Measurements from ENCODE around the gene LRRC66.

GRCh38 chr4:52049266-52049665, 29.1 kb upstream of the LRRC66 start:
- TF ChIP-seq CTCF (IDR thresholded peaks at IDR 0.05) (no peak), POLR2AphosphoS5 (IDR thresholded peaks at IDR 0.05; ENCODE audit: insufficient read depth in 1 of 2, low read depth in 1 of 2) (no peak)

All from vagina (tissue), 2 donors.